ENCODE data around the gene UBE2V1.

The UBE2V1 gene

DNA sequence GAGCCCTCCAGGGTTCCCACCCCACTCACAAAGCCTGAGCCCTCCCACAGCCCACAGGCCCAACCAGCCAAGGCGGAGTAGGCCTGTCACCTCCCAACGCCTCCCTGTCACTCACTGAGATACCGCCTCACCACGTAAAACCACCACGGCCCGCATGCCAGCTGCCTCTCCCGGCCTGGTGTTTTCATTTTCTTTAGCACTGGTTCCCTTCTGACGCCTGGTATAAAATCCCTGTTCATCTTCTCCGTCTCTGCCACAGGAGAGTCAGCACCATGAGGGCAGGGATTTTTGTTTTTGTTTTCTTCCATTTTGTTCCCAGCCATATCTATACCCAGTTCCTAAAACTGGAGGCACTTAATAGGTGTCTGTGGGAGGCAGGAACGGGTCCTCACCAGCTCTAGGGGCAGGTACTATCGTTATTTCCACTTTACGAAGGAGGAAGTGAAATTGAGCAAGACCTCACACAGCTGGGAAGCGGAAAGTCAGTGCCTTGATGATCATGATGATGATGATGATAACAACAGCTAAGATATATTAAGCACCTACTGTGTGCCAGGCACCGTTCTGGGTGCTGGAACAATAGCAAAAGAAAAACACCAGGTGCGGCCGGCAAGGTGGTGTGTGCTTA lies 71.6 kb downstream of the UBE2V1 start:
- no peak for DNase-seq

DNA sequence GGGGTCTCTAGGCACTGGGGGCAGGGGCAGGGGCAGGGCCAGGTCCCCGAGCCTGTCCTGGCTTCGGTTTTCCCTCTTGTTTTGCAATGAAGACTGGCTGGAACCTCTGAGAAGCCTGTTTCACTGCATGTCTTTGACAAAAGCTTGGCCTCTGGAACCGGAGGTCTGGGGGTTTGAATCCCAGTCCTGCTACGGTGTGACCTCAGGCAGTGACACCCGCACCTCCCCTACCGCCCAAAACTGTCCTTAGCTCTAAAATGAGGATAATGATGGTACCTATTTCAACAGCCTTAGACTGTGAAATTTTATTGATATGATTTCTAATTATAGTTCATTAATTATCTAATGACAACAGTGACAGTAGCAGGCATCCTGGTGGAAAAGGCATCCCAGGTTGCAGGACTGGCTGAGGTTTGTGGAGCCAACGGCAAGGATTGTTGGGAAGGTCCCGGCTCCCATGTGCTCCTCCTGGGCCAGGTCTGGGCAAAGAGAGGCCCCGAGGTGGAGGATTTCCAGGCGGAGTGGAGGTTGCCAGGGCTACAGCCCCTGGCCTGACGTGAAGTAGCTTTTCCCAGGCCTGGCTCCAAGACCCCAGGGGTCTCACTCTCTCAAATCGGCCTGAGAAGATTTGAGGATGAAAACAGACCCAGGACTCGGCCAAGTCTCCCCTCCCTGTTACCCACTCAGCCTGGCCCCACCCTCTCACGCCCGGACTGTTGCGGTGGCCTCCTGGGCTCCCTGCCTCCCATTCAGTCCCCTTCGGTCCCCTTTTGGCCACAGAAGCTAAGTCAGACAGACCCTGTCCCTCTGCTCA lies 72.3 kb downstream of the UBE2V1 start:
- DNase-seq = no peak

DNA sequence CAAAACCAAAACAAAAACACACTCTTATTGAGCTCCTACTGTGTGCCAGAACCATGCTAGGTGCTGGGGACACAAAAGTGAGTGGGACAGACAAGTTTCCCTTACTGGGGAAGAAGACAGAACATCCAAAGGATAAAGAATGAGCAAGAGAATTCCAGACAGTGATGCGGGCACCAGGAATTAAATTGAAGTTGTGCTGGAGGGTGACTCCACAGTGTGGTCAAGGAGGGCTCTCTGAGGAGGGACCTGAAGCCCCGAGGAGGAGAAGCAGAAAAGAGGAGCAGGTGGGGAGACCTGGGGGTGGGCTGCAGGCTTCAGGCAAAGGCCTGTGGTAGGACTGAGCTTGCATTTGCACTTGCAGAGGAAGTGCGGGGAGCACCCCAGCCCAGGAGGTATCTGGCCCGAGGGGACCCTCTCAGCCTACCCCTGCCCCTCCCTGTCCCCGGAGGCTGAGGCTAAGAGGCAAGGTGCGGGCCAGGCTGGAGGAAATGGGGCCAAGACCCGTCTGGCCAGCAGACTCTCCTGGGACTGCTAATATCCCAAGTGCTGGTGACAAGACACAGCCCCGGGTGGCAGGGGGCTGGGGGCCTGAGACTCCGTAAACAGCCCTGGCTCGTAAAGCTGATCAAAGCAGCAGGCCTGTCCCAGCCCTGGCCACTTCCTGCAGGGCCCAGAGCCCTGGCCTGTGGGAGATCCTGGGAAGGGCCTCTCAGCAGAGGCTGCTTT lies 73.1 kb downstream of the UBE2V1 start:
- no peak for DNase-seq

DNA sequence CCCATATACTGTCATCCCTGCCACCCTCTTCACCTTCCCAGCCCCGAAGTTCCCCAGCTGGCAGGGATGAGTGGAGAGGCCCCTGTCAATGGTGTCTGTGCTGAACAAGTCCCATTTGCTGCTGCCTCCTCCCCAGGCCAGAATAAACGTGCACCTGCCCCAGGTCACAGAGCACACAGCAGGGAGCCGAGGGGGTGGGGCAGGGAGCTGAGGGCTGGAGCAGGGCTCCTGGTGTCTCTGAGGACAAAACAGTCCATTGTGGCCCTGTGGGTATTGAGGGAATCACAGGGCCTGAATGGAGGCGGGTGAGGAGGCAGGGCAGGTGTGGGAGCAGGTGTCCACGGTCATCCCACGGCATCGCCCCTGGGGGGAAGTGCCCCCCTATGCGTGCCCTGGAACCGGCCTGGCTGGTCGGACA lies 74.4 kb downstream of the UBE2V1 start:
- no peak for DNase-seq

DNA sequence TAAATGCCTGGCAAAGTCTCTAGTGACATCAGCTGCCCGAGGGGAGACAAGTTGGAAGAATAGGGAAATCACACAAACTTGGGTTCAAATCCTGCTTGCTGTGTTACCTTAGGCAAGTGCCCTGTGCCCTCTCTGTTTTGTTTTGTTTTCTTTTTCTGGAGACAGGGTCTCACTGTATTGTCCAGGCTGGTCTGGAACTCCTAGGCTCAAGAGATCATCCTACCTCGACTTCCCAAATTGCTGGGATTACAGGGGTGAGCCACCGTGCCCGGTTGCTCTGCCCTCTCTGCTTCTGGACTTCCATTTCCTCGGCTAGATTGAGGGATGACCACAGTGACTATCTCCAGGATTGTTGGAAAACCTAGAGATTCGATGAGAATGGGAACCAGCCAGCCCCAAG lies 74.8 kb downstream of the UBE2V1 start:
- DNase-seq = no peak

DNA sequence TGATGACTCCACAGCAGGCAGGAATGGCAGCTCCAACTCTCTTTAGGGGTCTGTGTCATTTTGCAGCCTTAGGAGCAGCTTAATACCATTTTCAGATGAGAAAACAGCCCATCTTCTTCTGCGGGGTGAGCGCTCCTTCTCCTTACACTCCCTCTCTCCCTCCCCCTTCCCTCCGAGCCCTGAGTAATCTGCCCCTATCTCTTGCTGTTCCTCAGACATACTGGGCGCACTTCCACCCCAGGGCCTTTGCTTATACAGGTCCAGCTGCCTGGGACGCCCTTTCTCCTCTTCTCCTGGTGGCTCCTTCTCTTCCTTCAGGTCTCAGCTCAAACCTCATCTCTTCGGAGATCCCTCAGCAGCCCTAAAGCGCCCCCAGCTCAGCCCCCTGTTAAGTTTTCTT lies 75.4 kb downstream of the UBE2V1 start:
- DNase-seq = no peak

DNA sequence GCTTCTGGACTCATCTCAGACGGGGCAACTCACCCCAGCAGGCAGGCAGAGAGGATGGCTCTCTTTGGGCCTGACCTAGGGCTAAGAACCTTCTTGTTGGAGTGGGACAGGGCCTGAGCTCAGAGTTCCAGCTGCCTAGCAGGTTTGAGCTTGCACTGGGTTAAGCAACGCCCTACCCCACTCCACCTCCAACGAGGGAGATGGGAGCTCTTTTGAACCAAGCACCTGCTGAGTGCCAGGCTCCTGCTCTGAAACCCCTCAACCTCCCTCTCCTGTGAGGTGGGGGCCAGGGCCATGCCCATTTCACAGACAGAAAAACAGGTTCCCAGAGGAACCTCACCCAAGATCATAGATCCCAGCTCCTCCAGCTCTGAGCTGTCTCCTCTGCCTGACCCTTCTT lies 75.8 kb downstream of the UBE2V1 start:
- DNase-seq = no peak

DNA sequence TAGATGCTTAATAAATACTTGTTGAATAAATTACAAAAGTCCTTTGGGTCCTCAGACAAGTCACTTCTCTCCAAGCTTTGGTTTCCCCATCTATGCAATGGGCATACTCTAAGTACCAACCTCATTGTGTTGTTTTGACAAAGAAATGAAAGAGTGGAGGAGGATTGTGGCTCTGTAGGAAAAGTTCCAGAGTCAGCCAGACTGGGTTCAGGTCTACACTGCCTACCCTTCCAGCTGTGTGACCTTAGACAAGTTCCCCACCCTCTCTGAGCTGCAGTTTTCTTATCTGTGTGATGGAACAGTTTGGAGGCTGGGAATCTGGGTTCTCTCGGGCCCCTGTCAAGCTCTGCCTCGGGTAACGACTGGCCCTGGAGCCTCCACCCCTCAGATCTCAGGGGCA lies 76.2 kb downstream of the UBE2V1 start:
- DNase-seq = no peak

DNA sequence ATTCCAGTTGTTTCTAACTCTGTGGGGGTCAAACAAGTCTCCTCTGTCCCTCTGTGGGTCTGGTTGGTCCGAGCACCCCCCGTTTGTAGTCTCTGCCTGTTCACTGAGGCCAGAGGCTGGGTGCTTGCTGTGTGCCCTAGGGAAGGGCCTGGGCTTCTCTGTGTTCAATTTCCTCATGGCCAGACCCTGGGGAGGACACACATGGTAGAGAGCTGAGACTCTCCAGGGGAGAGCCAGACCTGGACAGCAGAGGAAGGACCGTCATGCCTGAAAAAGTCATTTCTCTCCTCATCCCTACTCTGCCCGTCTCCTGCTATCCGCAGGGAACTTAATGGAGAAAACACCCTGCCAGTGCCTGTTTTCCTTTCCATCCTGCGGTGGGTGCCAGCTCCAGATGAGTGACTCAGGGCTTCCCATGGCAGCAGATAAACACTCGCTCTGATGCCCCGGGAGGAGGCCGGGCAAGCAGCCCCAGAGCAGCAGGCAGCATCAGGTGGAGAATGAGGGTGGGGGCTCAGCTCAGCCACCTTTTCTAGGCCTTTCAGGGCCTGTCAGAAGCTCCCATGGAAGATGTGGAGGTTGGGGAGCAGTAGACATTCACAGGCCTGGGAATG lies 78.3 kb downstream of the UBE2V1 start:
- no peak for DNase-seq

DNA sequence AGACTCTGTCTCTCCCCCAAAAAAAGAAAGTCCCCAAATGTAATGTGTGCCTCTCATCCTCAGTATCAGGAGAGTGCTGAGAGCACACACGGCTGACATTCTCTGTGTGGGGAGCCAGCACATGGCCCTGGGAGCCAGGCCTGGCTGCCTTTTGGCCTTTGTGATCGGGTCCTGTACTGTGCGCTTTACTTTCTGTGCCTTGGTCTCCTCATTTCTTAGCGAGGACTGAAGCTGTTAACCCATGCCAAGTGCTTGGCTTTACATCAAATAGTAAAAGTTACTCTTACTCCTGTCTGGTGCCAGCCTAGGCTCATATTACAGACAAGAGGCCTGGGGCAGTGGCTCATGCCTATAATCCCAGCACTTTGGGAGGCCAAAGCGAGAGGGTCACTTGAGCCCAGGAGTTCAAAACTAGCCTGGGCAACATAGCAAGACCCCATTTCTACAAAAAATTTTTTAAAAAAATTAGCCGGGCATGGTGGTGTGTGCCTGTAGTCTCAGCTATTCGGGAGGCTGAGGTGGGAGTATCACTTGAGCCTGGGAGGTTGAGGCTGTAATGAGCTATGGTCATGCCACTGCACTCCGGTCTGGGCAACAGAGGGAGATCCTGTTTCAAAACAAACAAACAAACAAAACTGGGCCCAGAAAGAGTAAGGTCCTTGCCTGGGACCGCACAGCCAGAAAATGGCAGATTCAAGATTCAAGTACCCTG lies 79.8 kb downstream of the UBE2V1 start:
- no peak for DNase-seq

Measured in SHP77 treated with DMSO at 0.1 percent for 48 hours (cell line).